Neutrophil (primary cell): ENCODE results near the gene ATP8A1.
A peak's percentile ranks its signal among the peaks of the same experiment; 100 is the strongest.

Source experiments
- H3K27ac ChIP-seq: fragments of 200-600 bp; sonication (generic); 2 replicates; pipeline ENCODE4 v1.5.1; 2016; ENCODE audit warnings: mild to moderate bottlenecking, moderate library complexity
- H3K27me3 ChIP-seq: fragments of 200-600 bp; sonication (generic); 2 replicates; pipeline ENCODE4 v1.6.0; 2016; ENCODE audit warnings: mild to moderate bottlenecking
- H3K36me3 ChIP-seq: fragments of 200-600 bp; sonication (generic); 2 replicates; pipeline ENCODE4 v1.5.1; 2017
- H3K4me1 ChIP-seq, 2 experiments: fragments of 200-600 bp in 1 of 2; sonication (generic) in 1 of 2; 1 replicate in 1 of 2; 2 replicates in 1 of 2; pipeline versions ENCODE4 v1.5.1 to v1.6.1; 2013 to 2016; ENCODE audit warnings: low read depth in 1 of 2, low read length in 1 of 2, mild to moderate bottlenecking in 1 of 2, moderate library complexity in 1 of 2; ENCODE audit not compliant: control insufficient read depth in 1 of 2, insufficient read depth in 1 of 2
- H3K4me3 ChIP-seq, 2 experiments: fragments of 200-600 bp in 1 of 2; sonication (generic) in 1 of 2; 1 replicate in 1 of 2; 2 replicates in 1 of 2; pipeline ENCODE4 v1.5.1; 2013 to 2016; ENCODE audit warnings: low read depth in 1 of 2, low read length in 1 of 2, mild to moderate bottlenecking in 1 of 2, moderate library complexity in 1 of 2
- H3K9me3 ChIP-seq: fragments of 200-600 bp; sonication (generic); 2 replicates; pipeline ENCODE4 v1.5.1; 2016
- CTCF ChIP-seq: fragments of 200-600 bp; sonication (generic); IDR thresholded peaks from 2 replicates; pipeline ENCODE4 v1.5.1; 2016; ENCODE audit warnings: antibody characterized with exemption

ATP8A1 gene

GRCh38 chr4:42637104-42637503 is 19.8 kb downstream of the ATP8A1 start:
- H3K27me3 ChIP-seq: no peaks in the 10 kb centered on the region
- H3K4me3 ChIP-seq: no peak overlapping the region
- H3K9me3 ChIP-seq: no peaks in the 10 kb centered on the region
- no peaks in the 10 kb centered on the region for H3K36me3 ChIP-seq
- H3K4me1 ChIP-seq: peaks cover 47 to 49% of the 10 kb centered on the region in 2 experiments
- peak overlapping the region; percentile 32 for H3K27ac ChIP-seq
- TF ChIP-seq CTCF: no peak

- TF ChIP-seq CTCF: no peak
Observed at GRCh38 chr4:42636645-42636949, 20.3 kb downstream of the ATP8A1 start.

GRCh38 chr4:42633605-42634388 is 23.1 kb downstream of the ATP8A1 start:
- no peak for TF ChIP-seq CTCF
- no peaks in the 10 kb centered on the region for H3K36me3 ChIP-seq
- peak overlapping the region; percentile 30 for H3K27ac ChIP-seq
- H3K9me3 ChIP-seq: no peaks in the 10 kb centered on the region
- H3K27me3 ChIP-seq: no peaks in the 10 kb centered on the region
- H3K4me1 ChIP-seq: peaks cover 61 to 64% of the 10 kb centered on the region in 2 experiments
- no peak overlapping the region for H3K4me3 ChIP-seq

More at GRCh38 chr4:42636645-42636949, 20.3 kb downstream of the ATP8A1 start:
- H3K27ac ChIP-seq: peak overlapping the region; percentile 32
- H3K9me3 ChIP-seq: no peaks in the 10 kb centered on the region
- no peaks in the 10 kb centered on the region for H3K27me3 ChIP-seq
- no peak overlapping the region for H3K4me3 ChIP-seq
- H3K4me1 ChIP-seq: peaks cover 52 to 54% of the 10 kb centered on the region in 2 experiments
- no peaks in the 10 kb centered on the region for H3K36me3 ChIP-seq

GRCh38 chr4:42632653-42633382 is 24.1 kb downstream of the ATP8A1 start:
- peak overlapping the region; percentile 30 for H3K27ac ChIP-seq
- H3K27me3 ChIP-seq: no peaks in the 10 kb centered on the region
- H3K36me3 ChIP-seq: no peaks in the 10 kb centered on the region
- peaks cover 61 to 63% of the 10 kb centered on the region in 2 experiments for H3K4me1 ChIP-seq
- no peak for TF ChIP-seq CTCF
- no peaks in the 10 kb centered on the region for H3K9me3 ChIP-seq
- H3K4me3 ChIP-seq: no peak overlapping the region

GRCh38 chr4:42630908-42631307 is 26.0 kb downstream of the ATP8A1 start:
- Histone ChIP-seq H3K4me3 (no peak overlapping the region), H3K27ac (peak overlapping the region; percentile 11), H3K4me1 (peaks cover 55 to 63% of the 10 kb centered on the region in 2 experiments), H3K36me3 (no peaks in the 10 kb centered on the region), H3K27me3 (no peaks in the 10 kb centered on the region), H3K9me3 (no peaks in the 10 kb centered on the region)
- no peak for TF ChIP-seq CTCF
